Sigmoid colon (tissue), 3 donors: ENCODE data around the gene CCNL1.

ENCODE experiments used
- POLR2A ChIP-seq, 2 donors: fragments of 450-650 bp; IDR thresholded peaks; one replicate each; pipeline ENCODE4 v1.6.1; 2016; ENCODE audit warnings: antibody characterized with exemption in 2 of 2, mild to moderate bottlenecking in 2 of 2, moderate library complexity in 2 of 2
- TF ChIP-seq, protein P1 (sequence below), 4 experiments: fragments of 450-650 bp in 3 of 4; fragments of 200-600 bp in 1 of 4; IDR thresholded peaks; one replicate each; pipeline ENCODE4 v1.5.1; 2016 to 2019; ENCODE audit warnings: antibody characterized with exemption in 4 of 4, mild to moderate bottlenecking in 3 of 4, moderate library complexity in 2 of 4

DNA sequence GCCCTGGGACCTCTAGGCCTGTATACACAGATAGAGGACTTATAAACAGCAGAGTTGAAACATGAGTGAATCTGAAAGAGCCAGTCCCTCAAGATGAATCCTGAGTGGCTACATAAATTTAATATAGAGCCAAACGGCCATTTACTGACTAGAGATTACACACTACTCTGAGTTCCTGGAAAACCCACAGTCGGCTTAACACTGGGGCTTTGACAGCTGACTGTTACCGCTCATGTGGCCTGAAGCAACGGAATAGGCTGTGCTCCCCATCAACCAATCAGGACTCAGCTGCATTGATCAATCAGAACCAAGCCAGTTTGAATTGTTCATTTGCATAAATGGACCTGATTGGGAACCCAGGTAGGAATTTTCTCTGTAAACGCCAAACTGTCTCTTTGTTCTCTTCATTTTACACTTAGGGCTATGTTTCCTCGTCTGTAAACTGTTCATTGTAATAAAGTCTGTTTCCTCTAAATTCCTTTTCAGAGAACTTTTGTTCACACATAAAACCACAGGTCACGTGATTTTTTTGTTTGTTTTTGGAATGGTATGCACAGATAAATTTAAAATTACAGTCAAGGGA is 40.5 kb downstream of the CCNL1 start:
- TF ChIP-seq, protein P1, sequence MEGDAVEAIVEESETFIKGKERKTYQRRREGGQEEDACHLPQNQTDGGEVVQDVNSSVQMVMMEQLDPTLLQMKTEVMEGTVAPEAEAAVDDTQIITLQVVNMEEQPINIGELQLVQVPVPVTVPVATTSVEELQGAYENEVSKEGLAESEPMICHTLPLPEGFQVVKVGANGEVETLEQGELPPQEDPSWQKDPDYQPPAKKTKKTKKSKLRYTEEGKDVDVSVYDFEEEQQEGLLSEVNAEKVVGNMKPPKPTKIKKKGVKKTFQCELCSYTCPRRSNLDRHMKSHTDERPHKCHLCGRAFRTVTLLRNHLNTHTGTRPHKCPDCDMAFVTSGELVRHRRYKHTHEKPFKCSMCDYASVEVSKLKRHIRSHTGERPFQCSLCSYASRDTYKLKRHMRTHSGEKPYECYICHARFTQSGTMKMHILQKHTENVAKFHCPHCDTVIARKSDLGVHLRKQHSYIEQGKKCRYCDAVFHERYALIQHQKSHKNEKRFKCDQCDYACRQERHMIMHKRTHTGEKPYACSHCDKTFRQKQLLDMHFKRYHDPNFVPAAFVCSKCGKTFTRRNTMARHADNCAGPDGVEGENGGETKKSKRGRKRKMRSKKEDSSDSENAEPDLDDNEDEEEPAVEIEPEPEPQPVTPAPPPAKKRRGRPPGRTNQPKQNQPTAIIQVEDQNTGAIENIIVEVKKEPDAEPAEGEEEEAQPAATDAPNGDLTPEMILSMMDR (IDR thresholded peaks at IDR 0.05) = no peak
- TF ChIP-seq POLR2A (IDR thresholded peaks at IDR 0.05) = no peak
